NCI-H2029 (cell line): ENCODE results near the gene NTSR2.
A peak's percentile ranks its signal among the peaks of the same experiment; 100 is the strongest.

Experiments
- DNase-seq: peaks from one replicate; lab custom pipeline; 2025; lab: John Stamatoyannopoulos, UW

NTSR2 gene

GRCh38 chr2:11669454-11670291 is at the start of gene NTSR2:
Gene NTSR2, minus strand, starts transcription at chr2:11670195. Its CDS starts 66 bp downstream, at chr2:11670129.
- DNase-seq = no peak

- no peak for DNase-seq
These were observed 49.4 kb upstream of the NTSR2 start for GRCh38 chr2:11719230-11719977.

DNA sequence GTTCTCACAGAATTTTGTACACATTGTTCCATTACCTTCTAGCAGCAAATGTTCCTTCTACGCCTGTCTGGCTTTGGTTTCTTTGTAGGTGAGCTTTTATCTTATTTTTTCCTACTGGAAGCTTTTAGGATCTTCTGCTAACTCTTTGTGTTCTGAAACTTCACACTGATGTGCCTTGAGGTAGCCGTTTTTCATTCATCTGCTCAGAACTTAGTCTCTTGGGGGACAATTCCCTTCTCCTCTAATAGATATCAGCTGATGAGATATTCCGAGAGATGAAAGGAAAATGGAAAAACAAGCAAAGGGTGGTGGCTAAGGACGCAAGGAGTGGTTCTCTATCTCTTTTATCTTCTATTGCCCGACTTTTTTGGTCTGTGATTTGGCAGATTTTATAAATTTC is 48.6 kb upstream of the NTSR2 start:
- DNase-seq = no peak

- no peak for DNase-seq
These were observed 47.6 kb upstream of the NTSR2 start for GRCh38 chr2:11717623-11718022.

- DNase-seq = no peak
These were observed 46.8 kb upstream of the NTSR2 start for GRCh38 chr2:11716689-11717321.

GRCh38 chr2:11715987-11716652 is 46.1 kb upstream of the NTSR2 start:
- DNase-seq = no peak

- DNase-seq = no peak
These were observed 43.8 kb upstream of the NTSR2 start for GRCh38 chr2:11713815-11714214.

GRCh38 chr2:11712866-11713265 is 42.9 kb upstream of the NTSR2 start:
- DNase-seq = no peak

DNA sequence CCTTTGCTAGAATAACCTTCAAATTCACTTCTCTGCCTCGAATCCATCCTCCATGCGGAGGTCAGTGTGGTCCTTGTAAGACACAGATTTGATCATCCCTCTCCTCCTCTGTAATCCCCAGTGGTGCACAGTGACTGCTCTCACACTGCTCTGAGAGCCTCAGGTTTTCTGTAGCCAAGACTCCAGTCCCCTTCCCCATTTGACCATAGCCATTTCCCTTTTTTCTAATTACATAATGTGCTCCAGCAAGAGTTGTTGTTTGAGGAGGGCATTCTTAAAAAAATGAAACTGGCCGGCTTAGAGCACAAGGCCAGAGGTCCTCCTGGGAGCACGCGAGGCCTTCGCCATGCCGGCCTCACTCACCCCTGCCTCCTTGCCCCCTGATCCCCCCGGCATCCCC is 41.8 kb upstream of the NTSR2 start:
- DNase-seq = no peak

GRCh38 chr2:11711354-11711716 is 41.3 kb upstream of the NTSR2 start:
- DNase-seq = no peak

- DNase-seq = no peak
These were observed 40.8 kb upstream of the NTSR2 start for GRCh38 chr2:11710632-11711353.

- no peak for DNase-seq
These were observed 40.2 kb upstream of the NTSR2 start for GRCh38 chr2:11710210-11710609.

DNA sequence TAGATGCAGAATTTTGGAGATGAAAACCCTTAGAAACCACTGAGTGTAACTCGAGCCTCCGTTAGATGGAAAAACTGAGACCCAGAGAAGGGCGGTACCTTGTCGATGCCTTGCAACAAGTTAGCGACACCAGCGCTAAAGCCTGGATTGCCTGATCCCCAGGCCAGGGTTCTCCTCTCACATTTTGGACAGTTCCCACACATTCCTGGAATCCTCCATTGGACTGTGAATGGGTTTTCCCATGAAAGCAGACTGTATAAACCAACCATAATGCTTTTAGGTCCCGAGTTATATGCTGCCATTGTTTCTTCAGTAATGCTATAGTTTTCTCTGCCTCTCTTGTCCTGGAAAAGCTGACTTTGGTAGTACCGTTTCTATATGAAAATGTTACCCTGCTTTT is 39.3 kb upstream of the NTSR2 start:
- no peak for DNase-seq

- DNase-seq = no peak
These were observed 38.1 kb upstream of the NTSR2 start for GRCh38 chr2:11708106-11708505.

GRCh38 chr2:11705711-11706110 is 35.7 kb upstream of the NTSR2 start:
- no peak for DNase-seq

DNA sequence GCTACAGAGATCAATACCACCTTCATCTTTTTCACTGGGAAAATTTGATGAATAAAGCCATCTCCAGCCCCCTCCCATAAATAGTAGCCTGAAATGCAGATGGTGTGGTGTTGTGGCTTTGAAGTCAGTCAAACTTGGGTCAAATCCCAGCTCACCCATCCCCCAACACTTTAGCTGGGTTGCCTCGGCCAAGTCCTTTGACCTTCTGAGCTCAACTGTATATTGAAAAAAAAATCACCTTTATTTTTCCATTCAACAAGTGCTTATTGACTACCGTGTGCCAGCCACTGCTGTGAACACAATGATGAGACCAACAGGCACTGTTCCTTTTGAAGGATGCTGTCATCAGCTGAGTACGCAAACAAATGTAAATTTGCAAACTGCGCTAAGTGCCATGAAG is 35.1 kb upstream of the NTSR2 start:
- DNase-seq = peak; percentile 70

DNA sequence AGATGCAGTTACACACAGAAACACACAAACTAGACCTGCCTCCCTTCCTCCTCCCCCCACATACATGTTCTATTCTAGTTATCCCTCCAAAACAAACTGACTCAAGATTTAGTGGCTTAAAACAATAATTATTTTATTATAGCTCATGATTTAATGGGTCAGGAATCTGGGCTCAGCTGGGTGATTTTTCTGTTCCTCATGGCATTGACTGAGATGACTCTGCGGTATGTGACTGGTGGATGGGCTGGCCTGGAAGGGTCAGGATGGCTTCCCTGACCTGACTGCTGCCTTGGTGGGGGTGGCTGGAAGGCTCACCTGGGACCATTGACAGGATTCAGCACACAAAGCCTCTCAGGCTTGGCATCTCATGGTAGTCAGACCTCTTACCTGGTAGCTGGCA is 33.7 kb upstream of the NTSR2 start:
- no peak for DNase-seq

DNA sequence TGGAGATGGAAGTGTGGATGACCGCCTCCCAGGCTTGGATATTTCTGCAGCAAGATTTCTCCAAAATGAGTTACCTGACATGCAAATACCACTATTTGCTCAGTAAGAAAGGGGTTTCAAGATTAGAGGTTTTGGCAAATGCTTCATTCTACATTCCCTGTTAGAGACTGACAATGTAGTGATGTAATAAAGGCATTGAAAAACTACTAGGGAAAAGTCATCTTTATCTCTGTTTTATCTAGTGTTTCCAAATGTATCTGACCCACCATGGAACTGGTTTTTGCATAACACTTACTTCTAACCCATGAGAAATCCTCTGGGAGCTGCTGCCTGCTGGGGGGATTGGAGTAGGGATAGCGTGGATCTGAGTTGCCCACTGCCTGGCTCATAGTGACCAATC is 33.0 kb upstream of the NTSR2 start:
- no peak for DNase-seq

- no peak for DNase-seq
These were observed 31.8 kb upstream of the NTSR2 start for GRCh38 chr2:11701751-11702301.

DNA sequence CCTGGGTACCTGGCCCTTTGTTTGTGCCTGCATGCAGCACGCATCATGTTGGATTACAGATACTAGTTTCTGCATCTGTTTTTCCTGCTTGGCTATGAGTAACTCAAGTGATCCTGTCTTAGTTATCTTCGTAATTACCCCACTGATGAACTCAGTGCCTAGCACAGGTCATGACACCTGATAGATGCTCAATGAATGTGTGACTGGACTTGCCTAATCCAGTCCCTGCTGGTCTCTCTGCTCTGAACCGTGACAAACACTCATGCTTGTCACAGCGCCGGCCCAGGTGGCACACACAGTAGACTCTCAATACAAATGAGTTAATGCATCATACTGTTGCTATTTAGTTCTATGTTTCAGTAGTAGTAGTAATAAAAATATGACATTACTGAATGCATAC is 31.2 kb upstream of the NTSR2 start:
- DNase-seq = no peak
